Measurements from ENCODE around the gene QARS1. TPM values are rescaled to one million over a fixed set of nuclear protein-coding genes. Genes with fewer than 3 reads are reported as not detected.

The QARS1 gene
- polyA plus RNA-seq, 1 donor = 291 TPM

GRCh38 chr3:49132437-49133225 is 28.1 kb upstream of the QARS1 start, which contains the start of gene LAMB2:
Gene LAMB2 (minus strand): TSS chr3:49133050. CDS start chr3:49132867, 183 bp downstream.
- peaks cover 18% of the 10 kb centered on the region for H3K4me1 ChIP-seq (ENCODE audit: control insufficient read depth, insufficient read depth, low read length)
- peak within 1 kb of the TSS; percentile 86 for H3K4me3 ChIP-seq (ENCODE audit: low read length)
- peak within 1 kb of the TSS; percentile 80 for H3K27ac ChIP-seq (ENCODE audit: low read length)
- no peaks in the 10 kb centered on the region for H3K27me3 ChIP-seq (ENCODE audit: control insufficient read depth, insufficient read depth, low read length)
- H3K9me3 ChIP-seq (ENCODE audit: control insufficient read depth, low read depth, low read length) = no peaks in the 10 kb centered on the region
- no CpG with 5 or more reads among the region's 28 CpGs for WGBS (ENCODE audit: insufficient coverage, low lambda C conversion rate)
- peaks cover 27% of the 10 kb centered on the region for H3K36me3 ChIP-seq (ENCODE audit: control insufficient read depth, insufficient read depth, low read length)
- peak; percentile 49 to 79 for DNase-seq

- Histone ChIP-seq H3K4me3 (ENCODE audit: low read length) (peak overlapping the region; percentile 86), H3K4me1 (ENCODE audit: control insufficient read depth, insufficient read depth, low read length) (peaks cover 18% of the 10 kb centered on the region), H3K9me3 (ENCODE audit: control insufficient read depth, low read depth, low read length) (no peaks in the 10 kb centered on the region), H3K27ac (ENCODE audit: low read length) (peak overlapping the region; percentile 80), H3K36me3 (ENCODE audit: control insufficient read depth, insufficient read depth, low read length) (peaks cover 27% of the 10 kb centered on the region), H3K27me3 (ENCODE audit: control insufficient read depth, insufficient read depth, low read length) (no peaks in the 10 kb centered on the region)
- whole genome bisulfite sequencing (ENCODE audit: insufficient coverage, low lambda C conversion rate) = no CpG with 5 or more reads among the region's 9 CpGs
- DNase-seq = no peak
Observed at GRCh38 chr3:49132073-49132436, 27.5 kb upstream of the QARS1 start.

- Histone ChIP-seq H3K4me1 (ENCODE audit: control insufficient read depth, insufficient read depth, low read length) (peaks cover 18% of the 10 kb centered on the region), H3K36me3 (ENCODE audit: control insufficient read depth, insufficient read depth, low read length) (peaks cover 27% of the 10 kb centered on the region), H3K4me3 (ENCODE audit: low read length) (peak overlapping the region; percentile 86), H3K9me3 (ENCODE audit: control insufficient read depth, low read depth, low read length) (no peaks in the 10 kb centered on the region), H3K27ac (ENCODE audit: low read length) (no peak overlapping the region), H3K27me3 (ENCODE audit: control insufficient read depth, insufficient read depth, low read length) (no peaks in the 10 kb centered on the region)
- no peak for DNase-seq
- WGBS (ENCODE audit: insufficient coverage, low lambda C conversion rate) = no CpG with 5 or more reads among the region's 6 CpGs
Observed at GRCh38 chr3:49131576-49131975, 27.0 kb upstream of the QARS1 start.

GRCh38 chr3:49131040-49131439 is 26.5 kb upstream of the QARS1 start:
- Histone ChIP-seq H3K4me3 (ENCODE audit: low read length) (no peak overlapping the region), H3K4me1 (ENCODE audit: control insufficient read depth, insufficient read depth, low read length) (peaks cover 18% of the 10 kb centered on the region), H3K36me3 (ENCODE audit: control insufficient read depth, insufficient read depth, low read length) (peaks cover 31% of the 10 kb centered on the region), H3K9me3 (ENCODE audit: control insufficient read depth, low read depth, low read length) (no peaks in the 10 kb centered on the region), H3K27me3 (ENCODE audit: control insufficient read depth, insufficient read depth, low read length) (no peaks in the 10 kb centered on the region), H3K27ac (ENCODE audit: low read length) (no peak overlapping the region)
- DNase-seq = no peak
- no CpG with 5 or more reads among the region's 12 CpGs for WGBS (ENCODE audit: insufficient coverage, low lambda C conversion rate)

- no peaks in the 10 kb centered on the region for H3K9me3 ChIP-seq (ENCODE audit: control insufficient read depth, low read depth, low read length)
- H3K27ac ChIP-seq (ENCODE audit: low read length) = no peak overlapping the region
- no peaks in the 10 kb centered on the region for H3K4me1 ChIP-seq (ENCODE audit: control insufficient read depth, insufficient read depth, low read length)
- no CpG with 5 or more reads among the region's 14 CpGs for WGBS (ENCODE audit: insufficient coverage, low lambda C conversion rate)
- no peaks in the 10 kb centered on the region for H3K27me3 ChIP-seq (ENCODE audit: control insufficient read depth, insufficient read depth, low read length)
- peaks cover 66% of the 10 kb centered on the region for H3K36me3 ChIP-seq (ENCODE audit: control insufficient read depth, insufficient read depth, low read length)
- no peak for DNase-seq
- no peak overlapping the region for H3K4me3 ChIP-seq (ENCODE audit: low read length)
Observed at GRCh38 chr3:49124991-49125670, 20.6 kb upstream of the QARS1 start.

GRCh38 chr3:49124203-49124602 is 19.6 kb upstream of the QARS1 start:
- Histone ChIP-seq H3K36me3 (ENCODE audit: control insufficient read depth, insufficient read depth, low read length) (peaks cover 58% of the 10 kb centered on the region), H3K9me3 (ENCODE audit: control insufficient read depth, low read depth, low read length) (no peaks in the 10 kb centered on the region)
- no CpG with 5 or more reads among the region's 7 CpGs for WGBS (ENCODE audit: insufficient coverage, low lambda C conversion rate)

GRCh38 chr3:49123687-49124086 is 19.1 kb upstream of the QARS1 start:
- H3K9me3 ChIP-seq (ENCODE audit: control insufficient read depth, low read depth, low read length) = no peaks in the 10 kb centered on the region
- DNase-seq = no peak
- WGBS (ENCODE audit: insufficient coverage, low lambda C conversion rate) = no CpG with 5 or more reads among the region's 17 CpGs
- no peaks in the 10 kb centered on the region for H3K27me3 ChIP-seq (ENCODE audit: control insufficient read depth, insufficient read depth, low read length)
- peaks cover 58% of the 10 kb centered on the region for H3K36me3 ChIP-seq (ENCODE audit: control insufficient read depth, insufficient read depth, low read length)
- no peak overlapping the region for H3K4me3 ChIP-seq (ENCODE audit: low read length)
- no peak overlapping the region for H3K27ac ChIP-seq (ENCODE audit: low read length)
- H3K4me1 ChIP-seq (ENCODE audit: control insufficient read depth, insufficient read depth, low read length) = peaks cover 11% of the 10 kb centered on the region

More at GRCh38 chr3:49124203-49124602, 19.6 kb upstream of the QARS1 start:
- no peaks in the 10 kb centered on the region for H3K27me3 ChIP-seq (ENCODE audit: control insufficient read depth, insufficient read depth, low read length)
- no peak overlapping the region for H3K27ac ChIP-seq (ENCODE audit: low read length)
- peaks cover 8% of the 10 kb centered on the region for H3K4me1 ChIP-seq (ENCODE audit: control insufficient read depth, insufficient read depth, low read length)
- no peak overlapping the region for H3K4me3 ChIP-seq (ENCODE audit: low read length)
- DNase-seq = no peak

- peaks cover 57% of the 10 kb centered on the region for H3K36me3 ChIP-seq (ENCODE audit: control insufficient read depth, insufficient read depth, low read length)
- H3K27me3 ChIP-seq (ENCODE audit: control insufficient read depth, insufficient read depth, low read length) = no peaks in the 10 kb centered on the region
- DNase-seq = no peak
- WGBS (ENCODE audit: insufficient coverage, low lambda C conversion rate) = no CpG with 5 or more reads among the region's 17 CpGs
- H3K27ac ChIP-seq (ENCODE audit: low read length) = no peak overlapping the region
- H3K4me1 ChIP-seq (ENCODE audit: control insufficient read depth, insufficient read depth, low read length) = peaks cover 11% of the 10 kb centered on the region
- no peaks in the 10 kb centered on the region for H3K9me3 ChIP-seq (ENCODE audit: control insufficient read depth, low read depth, low read length)
- no peak overlapping the region for H3K4me3 ChIP-seq (ENCODE audit: low read length)
Observed at GRCh38 chr3:49122886-49123545, 18.5 kb upstream of the QARS1 start.

GRCh38 chr3:49122451-49122850 is 17.9 kb upstream of the QARS1 start:
- Histone ChIP-seq H3K4me3 (ENCODE audit: low read length) (no peak overlapping the region), H3K36me3 (ENCODE audit: control insufficient read depth, insufficient read depth, low read length) (peaks cover 62% of the 10 kb centered on the region), H3K27me3 (ENCODE audit: control insufficient read depth, insufficient read depth, low read length) (no peaks in the 10 kb centered on the region), H3K4me1 (ENCODE audit: control insufficient read depth, insufficient read depth, low read length) (peaks cover 11% of the 10 kb centered on the region), H3K9me3 (ENCODE audit: control insufficient read depth, low read depth, low read length) (no peaks in the 10 kb centered on the region), H3K27ac (ENCODE audit: low read length) (no peak overlapping the region)
- whole genome bisulfite sequencing (ENCODE audit: insufficient coverage, low lambda C conversion rate) = no CpG with 5 or more reads among the region's 7 CpGs
- DNase-seq = no peak

- DNase-seq = no peak
- H3K27ac ChIP-seq (ENCODE audit: low read length) = no peak overlapping the region
- no peaks in the 10 kb centered on the region for H3K9me3 ChIP-seq (ENCODE audit: control insufficient read depth, low read depth, low read length)
- H3K36me3 ChIP-seq (ENCODE audit: control insufficient read depth, insufficient read depth, low read length) = peaks cover 66% of the 10 kb centered on the region
- no peak overlapping the region for H3K4me3 ChIP-seq (ENCODE audit: low read length)
- WGBS (ENCODE audit: insufficient coverage, low lambda C conversion rate) = no CpG with 5 or more reads among the region's 12 CpGs
- peaks cover 11% of the 10 kb centered on the region for H3K4me1 ChIP-seq (ENCODE audit: control insufficient read depth, insufficient read depth, low read length)
- no peaks in the 10 kb centered on the region for H3K27me3 ChIP-seq (ENCODE audit: control insufficient read depth, insufficient read depth, low read length)
Observed at GRCh38 chr3:49122022-49122421, 17.5 kb upstream of the QARS1 start.

All from large intestine (tissue), 3 donors.